ENCODE results near the gene MYCL.
A peak's percentile ranks its signal among the peaks of the same experiment; 100 is the strongest.

Gene MYCL

DNA sequence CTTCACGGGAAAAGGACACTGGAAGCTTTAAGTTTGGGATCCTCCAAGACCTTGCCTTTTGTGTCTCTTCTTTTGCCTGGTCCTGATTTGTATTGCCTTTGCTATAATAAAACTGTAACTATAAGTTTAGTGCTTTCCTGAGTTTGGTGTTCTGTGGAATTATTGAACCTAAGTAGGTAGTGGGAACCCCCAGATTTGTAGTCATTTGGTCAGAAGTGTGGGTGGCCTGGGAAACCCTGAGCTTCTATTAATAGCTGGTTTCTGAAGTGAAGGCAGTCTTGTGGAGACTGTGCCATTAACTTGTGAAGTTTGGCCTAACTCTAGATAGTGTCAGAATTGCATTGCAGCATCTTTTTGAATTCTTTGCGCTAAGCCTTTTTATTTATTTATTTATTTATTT is 6.8 kb upstream of the MYCL start:
- no peak overlapping the region for H3K4me3 ChIP-seq (ENCODE audit: low read length)
- H3K36me3 ChIP-seq (ENCODE audit: control insufficient read depth, insufficient read depth, low read length) = no peaks in the 10 kb centered on the region
- no peak overlapping the region for H3K9ac ChIP-seq (ENCODE audit: low read length)
- H3K4me1 ChIP-seq (ENCODE audit: control insufficient read depth, insufficient read depth, low read length) = no peaks in the 10 kb centered on the region
- no peaks in the 10 kb centered on the region for H3K27me3 ChIP-seq (ENCODE audit: control insufficient read depth, insufficient read depth, low read length)
- no peak overlapping the region for H3K27ac ChIP-seq (ENCODE audit: low read depth, low read length)

GRCh38 chr1:39907528-39908453 is 6.1 kb upstream of the MYCL start:
- Histone ChIP-seq H3K27ac (ENCODE audit: low read depth, low read length) (no peak overlapping the region), H3K27me3 (ENCODE audit: control insufficient read depth, insufficient read depth, low read length) (no peaks in the 10 kb centered on the region)

GRCh38 chr1:39905172-39905571 is 3.5 kb upstream of the MYCL start:
- Histone ChIP-seq H3K4me1 (ENCODE audit: control insufficient read depth, insufficient read depth, low read length) (no peaks in the 10 kb centered on the region), H3K27me3 (ENCODE audit: control insufficient read depth, insufficient read depth, low read length) (peaks cover 7% of the 10 kb centered on the region), H3K36me3 (ENCODE audit: control insufficient read depth, insufficient read depth, low read length) (no peaks in the 10 kb centered on the region), H3K9ac (ENCODE audit: low read length) (no peak overlapping the region), H3K27ac (ENCODE audit: low read depth, low read length) (no peak overlapping the region), H3K4me3 (ENCODE audit: low read length) (no peak overlapping the region)

More at GRCh38 chr1:39907528-39908453, 6.1 kb upstream of the MYCL start:
- no peak overlapping the region for H3K9ac ChIP-seq (ENCODE audit: low read length)
- no peaks in the 10 kb centered on the region for H3K36me3 ChIP-seq (ENCODE audit: control insufficient read depth, insufficient read depth, low read length)
- no peaks in the 10 kb centered on the region for H3K4me1 ChIP-seq (ENCODE audit: control insufficient read depth, insufficient read depth, low read length)
- H3K4me3 ChIP-seq (ENCODE audit: low read length) = no peak overlapping the region

DNA sequence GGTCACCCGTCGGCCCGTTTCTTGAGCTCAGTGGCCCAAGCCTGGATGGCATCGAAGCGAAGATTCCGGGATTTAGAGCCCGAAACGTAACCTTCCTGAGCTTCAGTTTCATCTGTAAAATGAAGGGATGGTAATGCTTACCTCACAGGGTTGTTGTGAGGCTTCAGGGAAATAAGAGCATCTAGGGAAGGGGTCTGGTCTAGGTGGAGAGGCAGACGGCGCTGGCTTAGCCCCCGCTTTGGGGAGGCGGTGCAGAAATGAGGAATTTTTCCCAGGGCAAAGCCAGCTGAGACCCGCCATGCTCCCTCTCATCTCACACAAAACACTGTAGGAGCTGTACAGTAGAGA is 717 bp upstream of the MYCL start:
- Histone ChIP-seq H3K27me3 (ENCODE audit: control insufficient read depth, insufficient read depth, low read length) (peaks cover 12% of the 10 kb centered on the region), H3K9ac (ENCODE audit: low read length) (no peak overlapping the region), H3K27ac (ENCODE audit: low read depth, low read length) (no peak overlapping the region), H3K4me3 (ENCODE audit: low read length) (peak overlapping the region; percentile 72), H3K4me1 (ENCODE audit: control insufficient read depth, insufficient read depth, low read length) (no peaks in the 10 kb centered on the region), H3K36me3 (ENCODE audit: control insufficient read depth, insufficient read depth, low read length) (no peaks in the 10 kb centered on the region)

GRCh38 chr1:39901464-39901713 is 328 bp downstream of the MYCL start:
- Histone ChIP-seq H3K27ac (ENCODE audit: low read depth, low read length) (no peak overlapping the region), H3K36me3 (ENCODE audit: control insufficient read depth, insufficient read depth, low read length) (peaks cover 4% of the 10 kb centered on the region), H3K4me3 (ENCODE audit: low read length) (peak overlapping the region; percentile 72), H3K9ac (ENCODE audit: low read length) (peak overlapping the region; percentile 56), H3K27me3 (ENCODE audit: control insufficient read depth, insufficient read depth, low read length) (peaks cover 12% of the 10 kb centered on the region), H3K4me1 (ENCODE audit: control insufficient read depth, insufficient read depth, low read length) (no peaks in the 10 kb centered on the region)

DNA sequence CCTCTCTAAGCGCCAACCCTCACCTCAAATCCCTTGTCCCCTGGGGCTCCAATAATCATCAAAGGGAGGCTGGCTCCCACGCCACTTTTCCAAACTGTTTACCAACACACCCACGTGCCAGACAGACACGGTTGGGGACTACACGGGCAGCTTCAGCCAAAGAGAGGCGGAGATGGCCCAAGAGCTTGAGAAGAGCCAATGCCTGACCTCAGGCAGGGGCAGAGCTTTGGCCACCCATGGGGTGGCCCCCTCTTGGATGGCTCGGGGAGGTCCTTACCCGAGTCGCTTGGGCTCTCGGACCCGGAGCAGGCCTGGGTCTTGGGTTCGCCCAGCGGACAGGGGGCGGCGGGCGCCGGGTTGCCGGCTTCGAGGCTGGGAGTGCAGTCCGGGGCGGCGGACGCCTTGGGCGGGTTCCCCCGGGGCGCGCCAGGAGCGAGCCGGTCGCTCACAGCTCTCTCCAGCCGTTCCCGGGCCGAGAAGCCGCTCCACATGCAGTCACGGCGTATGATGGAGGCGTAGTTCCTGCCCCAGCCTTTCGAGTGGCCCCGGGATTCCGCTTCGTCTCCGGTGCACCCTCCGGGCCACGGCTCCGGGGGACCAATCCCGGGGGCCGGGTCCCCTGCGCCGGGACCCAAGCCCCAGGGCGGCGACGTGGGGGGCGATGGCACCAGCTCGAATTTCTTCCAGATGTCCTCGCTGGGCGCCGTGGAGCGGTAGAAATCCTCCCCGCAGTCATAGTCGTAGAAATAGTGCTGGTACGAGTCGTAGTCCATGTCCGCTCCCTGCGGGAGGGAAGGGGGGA is 854 bp downstream of the MYCL start:
- H3K27me3 ChIP-seq (ENCODE audit: control insufficient read depth, insufficient read depth, low read length) = peaks cover 12% of the 10 kb centered on the region
- no peaks in the 10 kb centered on the region for H3K4me1 ChIP-seq (ENCODE audit: control insufficient read depth, insufficient read depth, low read length)
- H3K36me3 ChIP-seq (ENCODE audit: control insufficient read depth, insufficient read depth, low read length) = peaks cover 4% of the 10 kb centered on the region
- H3K27ac ChIP-seq (ENCODE audit: low read depth, low read length) = no peak overlapping the region
- peak overlapping the region; percentile 56 for H3K9ac ChIP-seq (ENCODE audit: low read length)
- H3K4me3 ChIP-seq (ENCODE audit: low read length) = peak overlapping the region; percentile 72

- Histone ChIP-seq H3K4me3 (ENCODE audit: low read length) (peak overlapping the region; percentile 72), H3K36me3 (ENCODE audit: control insufficient read depth, insufficient read depth, low read length) (peaks cover 4% of the 10 kb centered on the region), H3K9ac (ENCODE audit: low read length) (no peak overlapping the region), H3K27ac (ENCODE audit: low read depth, low read length) (no peak overlapping the region), H3K4me1 (ENCODE audit: control insufficient read depth, insufficient read depth, low read length) (no peaks in the 10 kb centered on the region), H3K27me3 (ENCODE audit: control insufficient read depth, insufficient read depth, low read length) (peaks cover 12% of the 10 kb centered on the region)
Observed at GRCh38 chr1:39899611-39900538, 1.8 kb downstream of the MYCL start.

- Histone ChIP-seq H3K27ac (ENCODE audit: low read depth, low read length) (no peak overlapping the region), H3K9ac (ENCODE audit: low read length) (no peak overlapping the region), H3K36me3 (ENCODE audit: control insufficient read depth, insufficient read depth, low read length) (peaks cover 4% of the 10 kb centered on the region), H3K27me3 (ENCODE audit: control insufficient read depth, insufficient read depth, low read length) (peaks cover 12% of the 10 kb centered on the region), H3K4me1 (ENCODE audit: control insufficient read depth, insufficient read depth, low read length) (no peaks in the 10 kb centered on the region), H3K4me3 (ENCODE audit: low read length) (no peak overlapping the region)
Observed at GRCh38 chr1:39898648-39899603, 2.8 kb downstream of the MYCL start.

- Histone ChIP-seq H3K36me3 (ENCODE audit: control insufficient read depth, insufficient read depth, low read length) (peaks cover 4% of the 10 kb centered on the region), H3K4me3 (ENCODE audit: low read length) (no peak overlapping the region), H3K9ac (ENCODE audit: low read length) (no peak overlapping the region), H3K4me1 (ENCODE audit: control insufficient read depth, insufficient read depth, low read length) (no peaks in the 10 kb centered on the region), H3K27ac (ENCODE audit: low read depth, low read length) (no peak overlapping the region), H3K27me3 (ENCODE audit: control insufficient read depth, insufficient read depth, low read length) (peaks cover 12% of the 10 kb centered on the region)
Observed at GRCh38 chr1:39898191-39898590, 3.5 kb downstream of the MYCL start.

GRCh38 chr1:39896909-39897685 is 4.6 kb downstream of the MYCL start:
- peaks cover 12% of the 10 kb centered on the region for H3K27me3 ChIP-seq (ENCODE audit: control insufficient read depth, insufficient read depth, low read length)

More at GRCh38 chr1:39896909-39897685, 4.6 kb downstream of the MYCL start:
- no peak overlapping the region for H3K27ac ChIP-seq (ENCODE audit: low read depth, low read length)
- peaks cover 4% of the 10 kb centered on the region for H3K36me3 ChIP-seq (ENCODE audit: control insufficient read depth, insufficient read depth, low read length)
- no peak overlapping the region for H3K4me3 ChIP-seq (ENCODE audit: low read length)
- no peak overlapping the region for H3K9ac ChIP-seq (ENCODE audit: low read length)
- H3K4me1 ChIP-seq (ENCODE audit: control insufficient read depth, insufficient read depth, low read length) = no peaks in the 10 kb centered on the region
